ENCODE data around the gene P2RX4.
"Not testable (repeated sequence)": the region's sequence is repeated elsewhere in the genome, so short reads cannot be mapped to it uniquely, and the experiment has no call there.

- TF ChIP-seq CTCF, POLR2A (IDR thresholded peaks at IDR 0.05): not testable (repeated sequence)
These were observed 47.9 kb downstream of the P2RX4 start for GRCh38 chr12:121257704-121258449.
